B cell (primary cell): ENCODE measurements around the gene AGPAT3. TPM values are rescaled to one million over a fixed set of nuclear protein-coding genes. Genes with fewer than 3 reads are reported as not detected.

Experiments
- ATAC-seq: fragments of 200-7000 bp; cut with Tn5 transposase; one replicate; pipeline ENCODE4 v1.10.0; 2021; ENCODE audit warnings: low read depth, mild to moderate bottlenecking, moderate number of reproducible peaks, moderate library complexity
- CTCF ChIA-PET: fragments of 350-600 bp; sonication (Branson Sonifier 250); formaldehyde crosslinking; loops from one replicate; lab custom pipeline; 2021; ENCODE audit warnings: antibody characterized with exemption, inconsistent platforms; lab: Charles Lee
- POLR2A ChIA-PET: fragments of 350-600 bp; sonication (Branson Sonifier 250); formaldehyde crosslinking; loops from one replicate; lab custom pipeline; 2021; ENCODE audit warnings: antibody characterized with exemption; lab: Charles Lee
- DNase-seq: peaks from one replicate; pipeline ENCODE4 v3.0.0; 2013
- H2AFZ ChIP-seq: 2 replicates; pipeline ENCODE4 v1.6.1; 2012; ENCODE audit warnings: mild to moderate bottlenecking, low read depth, low read length; ENCODE audit not compliant: insufficient read depth, poor library complexity, severe bottlenecking
- H3K27ac ChIP-seq, 2 donors: 1 replicate in 1 of 2; 2 replicates in 1 of 2; pipeline ENCODE4 v1.5.1; 2012 to 2013; ENCODE audit warnings: low read length in 2 of 2, mild to moderate bottlenecking in 2 of 2, moderate library complexity in 1 of 2
- H3K27me3 ChIP-seq, 4 experiments: fragments of 200-600 bp in 1 of 4; sonication (generic) in 1 of 4; replicated peaks in 1 of 4; 1 replicate in 2 of 4; 2 replicates in 2 of 4; pipeline versions ENCODE4 v1.6.1 to v1.7.0; 2013 to 2016; ENCODE audit warnings: low read length in 3 of 4, mild to moderate bottlenecking in 2 of 4, mixed read lengths in 1 of 4, moderate library complexity in 1 of 4; ENCODE audit not compliant: insufficient read depth in 4 of 4, control insufficient read depth in 3 of 4; ENCODE audit errors: control extremely low read depth in 1 of 4
- H3K36me3 ChIP-seq, 2 experiments: replicated peaks in 1 of 2; 1 replicate in 1 of 2; 2 replicates in 1 of 2; pipeline versions ENCODE4 v1.6.1 to v1.7.1; 2013; ENCODE audit warnings: low read length in 1 of 2; ENCODE audit not compliant: insufficient read depth in 2 of 2, control insufficient read depth in 1 of 2; ENCODE audit errors: control extremely low read depth in 1 of 2, extremely low read depth in 1 of 2
- H3K4me1 ChIP-seq, 2 donors: fragments of 200-600 bp in 1 of 2; sonication (generic) in 1 of 2; 1 replicate in 1 of 2; 2 replicates in 1 of 2; pipeline versions ENCODE4 v1.5.1 to v1.6.1; 2013 to 2017; ENCODE audit warnings: low read length in 2 of 2; ENCODE audit not compliant: control insufficient read depth in 2 of 2, insufficient read depth in 2 of 2
- H3K4me2 ChIP-seq: replicated peaks from 2 replicates; pipeline ENCODE3; 2012; ENCODE audit warnings: mild to moderate bottlenecking, low read depth, low read length; ENCODE audit not compliant: poor library complexity, severe bottlenecking
- H3K4me3 ChIP-seq, 5 experiments: fragments of 200-600 bp in 1 of 5; sonication (generic) in 1 of 5; 1 replicate in 3 of 5; 2 replicates in 2 of 5; pipeline versions ENCODE4 v1.5.1 to v1.7.0; 2011 to 2016; ENCODE audit warnings: low read length in 4 of 5, mild to moderate bottlenecking in 4 of 5, low read depth in 2 of 5, control low read depth in 1 of 5, moderate library complexity in 1 of 5; ENCODE audit not compliant: insufficient read depth in 1 of 5; ENCODE audit errors: control extremely low read depth in 1 of 5, extremely low read depth in 1 of 5
- H3K79me2 ChIP-seq: fragments of 200-600 bp; sonication (generic); one replicate; pipeline ENCODE4 v1.6.0; 2016; ENCODE audit warnings: low read length; ENCODE audit not compliant: control insufficient read depth, insufficient read depth
- H3K9ac ChIP-seq: fragments of 200-600 bp; sonication (generic); 2 replicates; pipeline ENCODE4 v1.6.1; 2017; ENCODE audit warnings: mild to moderate bottlenecking, low read length, moderate library complexity
- H3K9me3 ChIP-seq, 3 donors: one replicate each; pipeline versions ENCODE4 v1.6.1 to v1.7.1; 2013; ENCODE audit warnings: low read length in 2 of 3; ENCODE audit not compliant: control insufficient read depth in 2 of 3, insufficient read depth in 1 of 3; ENCODE audit errors: control extremely low read depth in 1 of 3
- H4K20me1 ChIP-seq: 2 replicates; pipeline ENCODE4 v1.6.0; 2012; ENCODE audit warnings: mild to moderate bottlenecking, low read length; ENCODE audit not compliant: insufficient read depth, control insufficient read depth, poor library complexity, severe bottlenecking
- H3K27ac Mint-ChIP-seq: one replicate; pipeline ENCODE4 v1.8.0; 2021; ENCODE audit warnings: mixed read lengths
- H3K27me3 Mint-ChIP-seq: one replicate; pipeline ENCODE4 v1.8.0; 2021; ENCODE audit warnings: mixed read lengths
- H3K4me1 Mint-ChIP-seq: one replicate; pipeline ENCODE4 v1.8.0; 2021; ENCODE audit warnings: mixed read lengths
- H3K4me3 Mint-ChIP-seq: one replicate; pipeline ENCODE4 v1.8.0; 2021; ENCODE audit warnings: mixed read lengths
- H3K9me3 Mint-ChIP-seq: one replicate; pipeline ENCODE4 v1.8.0; 2022; ENCODE audit warnings: mixed read lengths; ENCODE audit not compliant: insufficient read depth
- CTCF ChIP-seq: fragments of 200-600 bp; IDR thresholded peaks from one replicate; pipeline ENCODE4 v1.8.0; 2022; ENCODE audit warnings: antibody characterized with exemption, mild to moderate bottlenecking
- EZH2 ChIP-seq: IDR thresholded peaks from 2 replicates; pipeline ENCODE4 v1.6.1; 2012; ENCODE audit warnings: borderline replicate concordance, low read depth, mild to moderate bottlenecking, moderate library complexity, low read length; ENCODE audit not compliant: insufficient read depth, poor library complexity, severe bottlenecking
- WGBS: methylation state at CpG from one replicate; pipeline ENCODE4 v1.1.5; 2013; ENCODE audit warnings: missing lambda C conversion rate; ENCODE audit not compliant: insufficient coverage; 5-methylcytosine and 5-hydroxymethylcytosine counted together
- intact Hi-C: fragments of 100-400 bp; cut with micrococcal nuclease; formaldehyde crosslinking; loops from one replicate; pipeline ENCODE4 v1.10.0; 2022
- polyA plus RNA-seq: library from polyadenylated mRNA; depleted of rRNA; stranded (reverse); fragments of >200 nt; gene quantifications from 2 replicates; pipeline ENCODE4 v1.2.3, GENCODE V29; 2012
- total RNA-seq, 2 donors: library from RNA; stranded (reverse); fragments of 120-200 nt in 1 of 2; gene quantifications; 1 replicate in 1 of 2; 2 replicates in 1 of 2; pipeline versions ENCODE4 v1.2.3 to v1.2.4, GENCODE V29; 2013 to 2022

Gene AGPAT3
- total and polyA plus RNA-seq, 2 donors (not counting 1 experiment from before 2014, with no cell fraction given), result 14.3 to 49.3 TPM

DNA sequence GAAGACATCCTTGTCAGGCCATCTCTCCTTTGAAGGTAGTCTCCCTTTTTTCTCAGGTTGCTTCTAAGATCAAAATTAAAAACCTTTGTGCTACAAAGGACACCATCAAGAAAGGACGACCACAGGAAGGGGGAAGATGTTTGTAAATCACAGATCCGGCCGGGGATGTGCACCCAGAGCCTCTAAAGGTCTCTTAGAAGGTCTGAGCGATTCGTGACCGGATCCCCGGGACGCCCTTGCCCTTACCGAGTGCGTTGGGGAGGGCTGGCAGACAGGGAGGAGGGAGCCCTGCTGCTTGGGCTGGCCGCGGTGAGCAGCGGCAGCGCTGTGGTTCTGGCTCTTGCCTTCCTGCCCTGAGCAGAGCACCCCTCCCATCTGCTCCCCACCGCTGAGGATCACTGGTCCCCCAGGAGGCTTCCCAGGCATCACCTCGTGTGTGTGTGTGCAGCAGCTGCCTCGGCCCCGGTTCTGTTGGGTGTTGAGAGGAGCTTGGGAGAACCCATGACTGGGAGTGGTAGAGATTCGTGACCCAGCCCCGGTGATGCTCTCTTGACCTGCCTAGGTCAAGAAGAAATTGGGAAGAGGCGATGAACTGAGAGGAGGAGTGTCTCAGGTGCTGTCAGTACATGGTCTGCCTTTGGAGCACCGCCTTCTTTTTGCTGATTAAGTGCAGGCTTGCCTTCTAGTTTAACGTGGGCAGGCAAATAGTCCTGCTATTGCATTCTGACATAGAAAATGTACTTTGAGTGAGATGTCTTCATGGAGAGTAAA lies 34.5 kb downstream of the AGPAT3 start:
- Histone ChIP-seq H3K36me3 (peaks cover 0 to 12% of the 10 kb centered on the region in 2 experiments), H3K9me3 (peaks cover 0 to 11% (median 0%) of the 10 kb centered on the region in 3 donors), H3K4me3 (no peak overlapping the region), H3K9ac (no peak overlapping the region), H4K20me1 (peaks cover 27% of the 10 kb centered on the region), H3K79me2 (peaks cover 76% of the 10 kb centered on the region), H3K4me2 (no peak overlapping the region), H3K27me3 (no peaks in the 10 kb centered on the region), H2AFZ (no peak overlapping the region), H3K27ac (no peak overlapping the region), H3K4me1 (no peaks in the 10 kb centered on the region)
- ATAC-seq (no peak), DNase-seq (no peak)
- Mint-ChIP-seq H3K4me3 (no peak overlapping the region), H3K27ac (no peak overlapping the region), H3K4me1 (peaks cover 4% of the 10 kb centered on the region), H3K9me3 (no peaks in the 10 kb centered on the region), H3K27me3 (no peaks in the 10 kb centered on the region)
- WGBS, result 96% methylated on average over 22 of the region's 23 CpGs
- no peak for TF ChIP-seq EZH2
- no peak for TF ChIP-seq CTCF
- ChIA-PET CTCF (no interaction called here), POLR2A (no interaction called here)
- intact Hi-C loops, result no loop called here

- H3K4me2 ChIP-seq, result no peak overlapping the region
- ATAC-seq (no peak), DNase-seq (no peak)
- CTCF ChIA-PET, result no interaction called here
- no peaks in the 10 kb centered on the region for H3K27me3 ChIP-seq
- no peak for TF ChIP-seq CTCF
- TF ChIP-seq EZH2, result no peak
- 100% methylated on average over 1 of the region's 1 CpG for WGBS
- Mint-ChIP-seq H3K9me3 (no peaks in the 10 kb centered on the region), H3K27ac (no peak overlapping the region), H3K4me1 (peaks cover 1% of the 10 kb centered on the region), H3K27me3 (no peaks in the 10 kb centered on the region), H3K4me3 (no peak overlapping the region)
- H3K9ac ChIP-seq, result no peak overlapping the region
- H3K9me3 ChIP-seq, result peaks cover 0 to 11% (median 0%) of the 10 kb centered on the region in 3 donors
- intact Hi-C loops, result no loop called here
- peaks cover 0 to 12% of the 10 kb centered on the region in 2 experiments for H3K36me3 ChIP-seq
- POLR2A ChIA-PET, result no interaction called here
- no peak overlapping the region for H2AFZ ChIP-seq
- H3K27ac ChIP-seq, result no peak overlapping the region
- no peak overlapping the region for H3K4me3 ChIP-seq
- peaks cover 76% of the 10 kb centered on the region for H3K79me2 ChIP-seq
- no peaks in the 10 kb centered on the region for H3K4me1 ChIP-seq
- H4K20me1 ChIP-seq, result peaks cover 27% of the 10 kb centered on the region
These were observed 35.0 kb downstream of the AGPAT3 start for GRCh38 chr21:43900078-43900385.
